ENCODE results near the gene CDC25C.

- no peak for TF ChIP-seq POLR2AphosphoS5 (IDR thresholded peaks at IDR 0.05; ENCODE audit: borderline replicate concordance, low read depth, low read length)
- TF ChIP-seq EZH2 (IDR thresholded peaks at IDR 0.05): no peak
Measured at GRCh38 chr5:138352722-138353559, 21.3 kb upstream of the CDC25C start.

All from SK-N-MC (cell line).